ENCODE measurements around the gene HCN4.

The HCN4 gene

DNA sequence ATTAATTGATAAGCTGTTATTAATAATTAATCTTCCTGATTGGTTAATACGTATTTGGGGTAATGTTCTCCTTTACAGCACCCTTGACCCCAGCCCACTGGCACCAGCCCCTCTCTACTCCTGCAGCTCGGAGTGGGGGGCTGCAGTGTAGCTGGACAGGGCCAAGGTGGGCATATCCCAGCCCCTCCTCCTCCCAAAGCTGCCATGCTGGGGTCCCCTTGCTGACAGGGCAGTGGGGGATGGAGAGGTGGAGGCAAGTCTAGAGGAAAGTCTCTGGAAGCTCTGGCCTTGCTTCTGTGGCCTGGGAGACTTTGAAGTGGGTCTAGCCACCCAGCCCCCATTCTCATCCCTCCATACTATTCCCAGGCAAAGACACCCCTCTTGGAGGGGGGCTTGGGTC is 35.8 kb downstream of the HCN4 start:
- no peak overlapping the region for H3K27ac ChIP-seq
- no peaks in the 10 kb centered on the region for H3K9me3 ChIP-seq
- peaks cover 0 to 10% of the 10 kb centered on the region in 2 donors for H3K27me3 ChIP-seq
- no peaks in the 10 kb centered on the region for H3K36me3 ChIP-seq
- TF ChIP-seq, protein P1, sequence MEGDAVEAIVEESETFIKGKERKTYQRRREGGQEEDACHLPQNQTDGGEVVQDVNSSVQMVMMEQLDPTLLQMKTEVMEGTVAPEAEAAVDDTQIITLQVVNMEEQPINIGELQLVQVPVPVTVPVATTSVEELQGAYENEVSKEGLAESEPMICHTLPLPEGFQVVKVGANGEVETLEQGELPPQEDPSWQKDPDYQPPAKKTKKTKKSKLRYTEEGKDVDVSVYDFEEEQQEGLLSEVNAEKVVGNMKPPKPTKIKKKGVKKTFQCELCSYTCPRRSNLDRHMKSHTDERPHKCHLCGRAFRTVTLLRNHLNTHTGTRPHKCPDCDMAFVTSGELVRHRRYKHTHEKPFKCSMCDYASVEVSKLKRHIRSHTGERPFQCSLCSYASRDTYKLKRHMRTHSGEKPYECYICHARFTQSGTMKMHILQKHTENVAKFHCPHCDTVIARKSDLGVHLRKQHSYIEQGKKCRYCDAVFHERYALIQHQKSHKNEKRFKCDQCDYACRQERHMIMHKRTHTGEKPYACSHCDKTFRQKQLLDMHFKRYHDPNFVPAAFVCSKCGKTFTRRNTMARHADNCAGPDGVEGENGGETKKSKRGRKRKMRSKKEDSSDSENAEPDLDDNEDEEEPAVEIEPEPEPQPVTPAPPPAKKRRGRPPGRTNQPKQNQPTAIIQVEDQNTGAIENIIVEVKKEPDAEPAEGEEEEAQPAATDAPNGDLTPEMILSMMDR (IDR thresholded peaks at IDR 0.05), result no peak
- H3K4me1 ChIP-seq, result no peaks in the 10 kb centered on the region
- DNase-seq, result no peak
- intact Hi-C loops (cut with DNase I; ENCODE audit: low total_unique reads), result no loop called here
- no peak overlapping the region for H3K4me3 ChIP-seq

DNA sequence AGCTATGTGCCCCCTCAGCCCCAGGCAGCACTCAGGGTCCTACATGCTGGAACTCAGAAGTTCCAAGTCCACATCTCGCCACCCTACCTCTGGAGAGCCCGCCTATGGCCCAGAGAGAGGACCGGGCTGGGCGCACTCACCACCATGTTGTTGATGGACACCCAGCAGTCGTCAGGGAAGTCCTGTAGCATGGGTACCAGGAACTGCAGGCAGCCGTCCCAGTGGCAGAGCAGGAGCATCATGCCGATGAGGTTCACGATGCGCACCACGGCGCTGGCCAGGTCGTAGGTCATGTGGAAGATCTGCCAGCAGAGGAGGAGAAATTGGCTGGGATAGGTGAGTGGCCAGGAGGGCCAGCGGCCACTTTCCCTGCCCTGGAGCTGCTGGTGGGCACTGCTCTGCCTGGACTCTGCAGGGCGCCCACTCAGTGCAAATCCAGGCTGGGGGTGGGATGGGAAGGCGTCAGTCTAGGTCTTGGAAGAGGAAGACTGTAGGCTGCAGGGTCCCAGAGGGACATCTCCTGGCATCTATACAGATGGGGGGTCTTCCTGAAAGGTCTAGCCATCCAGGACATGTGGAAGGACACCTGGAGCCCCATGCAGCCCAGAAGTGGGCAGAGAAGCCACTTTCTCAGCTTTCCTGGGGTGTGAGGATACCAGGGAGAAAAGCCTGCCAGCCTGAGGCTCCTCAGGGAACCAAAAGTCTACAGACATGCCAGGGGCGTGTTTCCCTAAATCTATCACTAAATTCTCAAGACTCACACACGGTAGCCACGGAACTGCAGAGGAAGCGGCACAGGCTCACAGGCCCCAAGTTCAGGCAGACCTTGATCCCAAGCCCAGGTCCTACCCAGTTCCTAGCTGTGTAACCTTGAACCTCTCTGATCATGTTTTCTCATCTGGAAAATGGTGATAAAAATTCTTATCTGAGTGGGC is 36.5 kb downstream of the HCN4 start:
- Histone ChIP-seq H3K9me3 (no peaks in the 10 kb centered on the region), H3K27me3 (peaks cover 0 to 7% of the 10 kb centered on the region in 2 donors), H3K36me3 (no peaks in the 10 kb centered on the region), H3K4me1 (no peaks in the 10 kb centered on the region), H3K4me3 (no peak overlapping the region), H3K27ac (no peak overlapping the region)
- TF ChIP-seq, protein P1 (IDR thresholded peaks at IDR 0.05), result no peak
- intact Hi-C loops (cut with DNase I; ENCODE audit: low total_unique reads), result no loop called here
- no peak for DNase-seq

DNA sequence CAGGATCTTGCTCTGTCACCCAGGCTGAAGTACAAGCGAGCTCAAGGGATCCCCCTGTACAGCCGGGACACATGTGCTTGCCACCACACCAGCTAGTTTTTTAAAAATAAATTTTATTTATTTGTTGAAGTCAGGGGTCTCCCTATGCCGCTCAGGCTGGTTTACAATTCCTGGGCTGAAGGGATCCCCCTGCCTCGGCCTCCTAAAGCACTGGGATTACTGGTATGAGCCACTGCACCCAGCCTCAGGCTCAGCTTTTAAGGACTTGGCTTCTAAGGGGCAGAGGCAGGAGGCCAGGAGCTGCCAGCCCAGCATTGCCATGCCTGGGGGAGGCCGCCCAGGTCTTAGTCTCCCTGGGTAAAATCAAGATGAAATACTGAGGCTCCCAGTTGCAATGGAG is 37.3 kb downstream of the HCN4 start:
- no peak overlapping the region for H3K4me3 ChIP-seq
- TF ChIP-seq, protein P1 (IDR thresholded peaks at IDR 0.05), result no peak
- intact Hi-C loops (cut with DNase I; ENCODE audit: low total_unique reads), result no loop called here
- no peaks in the 10 kb centered on the region for H3K36me3 ChIP-seq
- DNase-seq, result no peak
- peaks cover 0 to 7% of the 10 kb centered on the region in 2 donors for H3K27me3 ChIP-seq
- no peaks in the 10 kb centered on the region for H3K9me3 ChIP-seq
- H3K4me1 ChIP-seq, result peaks cover 0 to 4% (median 3%) of the 10 kb centered on the region in 4 donors
- H3K27ac ChIP-seq, result no peak overlapping the region

DNA sequence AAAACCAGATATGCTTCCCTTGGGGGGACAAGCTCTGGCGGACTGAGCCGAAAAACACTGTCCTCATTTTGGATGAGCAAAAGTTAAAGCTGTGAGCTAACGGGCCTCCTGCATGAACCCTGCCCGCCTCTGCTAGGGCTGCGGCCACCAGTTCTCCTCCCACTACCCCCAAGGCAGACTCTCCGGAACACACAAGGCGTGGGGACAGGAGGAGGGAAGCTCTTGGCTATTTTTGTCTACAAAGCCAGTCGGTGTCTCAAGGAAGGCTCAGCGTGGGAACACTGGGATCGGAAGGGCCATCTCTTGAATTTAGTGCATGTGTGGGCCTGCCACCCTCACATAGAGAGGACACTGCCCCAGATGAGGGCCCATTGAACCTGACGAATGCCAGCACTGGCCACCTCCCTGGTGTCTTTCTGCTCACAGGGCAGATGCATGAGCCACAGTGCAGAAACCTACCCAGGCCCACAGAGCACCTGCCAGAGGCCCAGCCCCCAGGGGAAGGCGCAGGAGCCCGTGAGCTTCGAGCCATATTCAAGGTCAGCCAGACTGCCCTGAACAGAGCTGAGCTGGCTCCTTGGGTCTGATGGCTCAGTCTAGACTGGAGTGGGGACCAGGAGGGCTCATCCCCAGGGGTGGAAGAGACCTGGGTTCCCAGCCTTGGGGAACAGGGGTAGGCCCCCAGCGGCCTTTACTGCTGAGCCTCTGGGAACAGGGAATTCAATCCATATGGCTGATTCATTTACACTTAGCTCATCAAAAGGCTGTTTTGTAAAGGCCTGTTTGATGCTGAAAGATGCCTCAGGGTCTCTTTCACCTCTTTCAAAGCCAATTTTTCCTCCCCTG is 38.3 kb downstream of the HCN4 start:
- Histone ChIP-seq H3K9me3 (no peaks in the 10 kb centered on the region), H3K36me3 (no peaks in the 10 kb centered on the region), H3K27me3 (no peaks in the 10 kb centered on the region), H3K4me1 (peaks cover 0 to 14% (median 9%) of the 10 kb centered on the region in 4 donors), H3K4me3 (no peak overlapping the region), H3K27ac (no peak overlapping the region)
- TF ChIP-seq, protein P1 (IDR thresholded peaks at IDR 0.05), result no peak
- DNase-seq, result no peak
- intact Hi-C loops (cut with DNase I; ENCODE audit: low total_unique reads), result no loop called here

DNA sequence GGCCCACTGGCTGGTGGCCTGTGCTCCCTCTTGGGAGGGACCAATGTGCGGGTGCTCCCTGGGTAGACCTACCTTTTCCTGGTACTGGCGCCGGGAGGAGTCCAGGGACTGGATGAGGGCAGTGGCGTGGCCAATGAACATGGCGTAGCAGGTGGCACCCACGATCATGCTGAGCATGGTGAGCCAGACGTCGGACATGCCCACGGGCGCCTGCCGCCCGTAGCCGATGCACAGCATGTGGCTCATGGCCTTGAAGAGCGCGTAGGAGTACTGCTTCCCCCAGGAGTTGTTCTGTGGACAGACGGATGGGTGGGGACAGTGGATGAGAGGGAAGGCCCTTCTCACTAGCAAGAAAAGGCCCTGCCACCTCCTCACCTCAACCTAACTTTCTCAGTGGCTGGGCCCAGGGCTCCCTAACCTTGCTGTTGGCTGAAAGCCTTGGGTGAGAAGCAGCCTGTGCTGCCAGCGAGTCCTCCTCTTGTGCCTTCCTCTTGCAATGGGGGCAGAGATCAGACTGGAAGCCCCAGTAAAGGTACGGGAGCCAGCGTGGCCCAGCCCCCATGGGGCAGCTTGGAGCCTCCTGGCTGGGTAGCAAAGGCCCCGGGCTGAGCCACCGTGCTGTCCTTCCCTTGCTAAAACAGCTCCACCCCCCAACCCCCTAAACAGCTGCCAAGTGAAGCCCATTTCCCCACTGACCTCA is 39.1 kb downstream of the HCN4 start:
- no peaks in the 10 kb centered on the region for H3K9me3 ChIP-seq
- intact Hi-C loops (cut with DNase I; ENCODE audit: low total_unique reads), result no loop called here
- no peak overlapping the region for H3K27ac ChIP-seq
- peaks cover 0 to 17% (median 9%) of the 10 kb centered on the region in 4 donors for H3K4me1 ChIP-seq
- TF ChIP-seq, protein P1 (IDR thresholded peaks at IDR 0.05), result no peak
- no peak for DNase-seq
- H3K27me3 ChIP-seq, result peaks cover 0 to 6% of the 10 kb centered on the region in 2 donors
- H3K36me3 ChIP-seq, result no peaks in the 10 kb centered on the region
- H3K4me3 ChIP-seq, result no peak overlapping the region

All from tibial artery (tissue), 4 donors.